ENCODE data around the gene SLC25A43.

GRCh38 chrX:119503484-119503861, 104.3 kb downstream of the SLC25A43 start:
- TF ChIP-seq JUN (CRISPR knock-in tag; IDR thresholded peaks at IDR 0.05) (no peak), MAX (CRISPR knock-in tag; IDR thresholded peaks at IDR 0.05) (no peak), FOXK1 (CRISPR knock-in tag; IDR thresholded peaks at IDR 0.05) (no peak), TEAD1 (CRISPR knock-in tag; IDR thresholded peaks at IDR 0.05) (no peak), RELA (CRISPR knock-in tag; IDR thresholded peaks at IDR 0.05; ENCODE audit: borderline replicate concordance) (no peak), ZNF416 (CRISPR knock-in tag; IDR thresholded peaks at IDR 0.05) (no peak), ZNF396 (CRISPR knock-in tag; IDR thresholded peaks at IDR 0.05; ENCODE audit: borderline replicate concordance) (no peak)
- TF ChIP-seq, protein P1, sequence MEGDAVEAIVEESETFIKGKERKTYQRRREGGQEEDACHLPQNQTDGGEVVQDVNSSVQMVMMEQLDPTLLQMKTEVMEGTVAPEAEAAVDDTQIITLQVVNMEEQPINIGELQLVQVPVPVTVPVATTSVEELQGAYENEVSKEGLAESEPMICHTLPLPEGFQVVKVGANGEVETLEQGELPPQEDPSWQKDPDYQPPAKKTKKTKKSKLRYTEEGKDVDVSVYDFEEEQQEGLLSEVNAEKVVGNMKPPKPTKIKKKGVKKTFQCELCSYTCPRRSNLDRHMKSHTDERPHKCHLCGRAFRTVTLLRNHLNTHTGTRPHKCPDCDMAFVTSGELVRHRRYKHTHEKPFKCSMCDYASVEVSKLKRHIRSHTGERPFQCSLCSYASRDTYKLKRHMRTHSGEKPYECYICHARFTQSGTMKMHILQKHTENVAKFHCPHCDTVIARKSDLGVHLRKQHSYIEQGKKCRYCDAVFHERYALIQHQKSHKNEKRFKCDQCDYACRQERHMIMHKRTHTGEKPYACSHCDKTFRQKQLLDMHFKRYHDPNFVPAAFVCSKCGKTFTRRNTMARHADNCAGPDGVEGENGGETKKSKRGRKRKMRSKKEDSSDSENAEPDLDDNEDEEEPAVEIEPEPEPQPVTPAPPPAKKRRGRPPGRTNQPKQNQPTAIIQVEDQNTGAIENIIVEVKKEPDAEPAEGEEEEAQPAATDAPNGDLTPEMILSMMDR (IDR thresholded peaks at IDR 0.05) = no peak

Measured in WTC11 (cell line).